GM21526 (cell line): ENCODE measurements around the gene CD200R1L.

ENCODE experiments used
- ATAC-seq: cut with Tn5 transposase; IDR thresholded peaks from one replicate; pipeline ENCODE4 v1.9.1; 2021; ENCODE audit warnings: moderate library complexity; ENCODE audit not compliant: unreplicated experiment, low FRiP score

The CD200R1L gene

DNA sequence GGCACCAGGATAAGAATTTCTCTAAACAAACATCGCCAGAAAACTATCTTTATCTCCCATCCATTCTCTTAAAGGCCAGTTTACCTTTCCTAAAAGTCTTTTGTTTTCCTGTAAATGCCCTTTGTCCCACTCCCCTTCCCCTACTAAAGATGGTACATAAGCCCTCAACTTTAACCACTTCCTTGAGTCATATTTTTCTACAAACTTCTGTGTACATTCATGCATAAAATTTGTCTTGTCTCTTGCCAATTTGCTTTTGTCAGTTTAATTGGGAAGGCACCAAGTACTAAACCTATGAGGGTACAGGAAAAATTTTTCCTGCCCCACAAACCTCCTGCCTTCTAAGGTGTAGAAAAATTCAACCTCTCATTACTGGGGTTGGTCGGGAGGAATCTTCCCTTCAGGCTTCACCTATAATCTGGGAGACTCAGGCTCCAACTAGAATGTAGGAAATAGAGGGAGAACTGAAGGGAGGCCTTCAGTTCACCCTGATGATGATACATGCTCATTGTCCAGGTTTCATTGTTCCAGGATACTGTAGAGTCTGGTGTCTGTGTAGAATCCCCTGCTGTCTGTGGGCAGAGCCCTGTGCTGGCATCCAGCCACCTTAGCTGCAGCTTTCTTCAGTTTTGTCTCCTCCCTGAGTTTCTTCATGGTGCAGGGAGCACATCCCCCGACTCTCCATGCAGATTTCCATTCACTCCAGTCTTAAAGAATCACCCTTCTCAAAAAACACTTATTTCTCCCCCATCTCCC lies 53.2 kb downstream of the CD200R1L start:
- ATAC-seq: no peak

DNA sequence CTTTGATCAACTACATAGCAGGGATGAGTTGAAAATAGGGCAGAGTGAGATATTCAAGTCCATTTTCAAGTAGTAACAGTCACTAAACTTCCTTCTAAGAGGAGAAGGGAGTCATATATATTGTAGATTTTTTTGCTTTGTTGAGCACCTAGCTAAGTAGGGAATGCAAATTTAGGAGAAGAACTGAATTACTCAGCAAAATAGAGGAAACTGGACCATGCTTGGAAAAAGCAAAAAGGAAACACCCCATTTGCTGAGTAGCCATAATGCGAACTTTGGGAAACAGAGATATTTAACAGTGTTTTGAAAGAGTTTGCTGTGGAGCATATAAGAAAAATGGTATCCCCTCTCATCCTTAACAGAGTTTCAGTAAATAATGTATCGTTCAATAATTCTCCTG lies 54.9 kb downstream of the CD200R1L start:
- no peak for ATAC-seq

DNA sequence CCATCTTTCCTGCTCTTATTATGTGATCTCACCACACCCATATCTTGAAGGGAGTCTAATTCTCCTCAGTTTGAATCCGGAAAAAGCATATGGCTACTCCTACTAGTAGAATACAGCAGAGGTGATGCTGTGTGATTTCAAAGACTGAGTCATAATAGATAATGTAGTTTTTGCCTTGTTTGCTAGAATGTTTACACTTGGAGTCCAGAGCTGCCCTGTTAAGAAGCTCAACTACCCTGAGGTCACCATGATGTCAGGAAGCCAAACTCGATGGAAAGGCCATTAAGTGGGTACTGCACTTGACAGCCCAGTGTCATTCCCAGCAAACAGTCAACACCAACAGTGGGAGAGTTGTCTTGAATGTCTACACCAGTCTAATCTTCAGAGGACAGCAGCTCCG lies 56.9 kb downstream of the CD200R1L start:
- no peak for ATAC-seq

DNA sequence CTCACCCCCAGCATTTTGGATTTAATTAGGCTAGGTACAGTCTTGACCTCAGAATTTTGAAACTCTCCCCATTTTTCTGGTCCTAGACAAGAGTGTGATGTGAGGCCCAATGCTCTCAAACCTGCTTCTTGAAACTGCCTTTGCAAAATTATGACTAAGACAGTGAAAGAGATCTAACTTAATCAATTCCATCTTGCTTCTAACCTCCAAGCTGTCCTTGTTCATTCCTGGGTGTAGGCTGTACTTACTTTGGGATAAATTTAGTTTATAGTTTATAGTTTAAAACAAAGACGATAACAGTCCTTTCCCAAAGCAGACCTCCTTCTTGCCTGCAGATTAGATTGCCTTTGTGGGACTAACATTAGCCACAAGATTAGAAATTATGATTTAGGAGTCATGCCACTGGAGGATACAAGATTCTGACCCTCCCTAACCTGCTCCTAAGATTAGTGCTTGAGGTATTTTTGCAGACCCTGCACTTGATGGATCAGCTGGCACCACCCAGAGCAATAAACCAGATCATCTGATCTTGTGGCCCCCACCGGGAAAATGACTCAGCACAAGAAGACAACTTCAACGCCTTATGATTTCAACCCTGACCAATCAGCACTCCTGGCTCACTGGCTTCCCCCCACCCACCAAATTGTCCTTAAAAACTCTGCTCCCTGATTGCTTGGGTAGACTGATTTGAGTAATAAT lies 59.6 kb downstream of the CD200R1L start:
- ATAC-seq: no peak

DNA sequence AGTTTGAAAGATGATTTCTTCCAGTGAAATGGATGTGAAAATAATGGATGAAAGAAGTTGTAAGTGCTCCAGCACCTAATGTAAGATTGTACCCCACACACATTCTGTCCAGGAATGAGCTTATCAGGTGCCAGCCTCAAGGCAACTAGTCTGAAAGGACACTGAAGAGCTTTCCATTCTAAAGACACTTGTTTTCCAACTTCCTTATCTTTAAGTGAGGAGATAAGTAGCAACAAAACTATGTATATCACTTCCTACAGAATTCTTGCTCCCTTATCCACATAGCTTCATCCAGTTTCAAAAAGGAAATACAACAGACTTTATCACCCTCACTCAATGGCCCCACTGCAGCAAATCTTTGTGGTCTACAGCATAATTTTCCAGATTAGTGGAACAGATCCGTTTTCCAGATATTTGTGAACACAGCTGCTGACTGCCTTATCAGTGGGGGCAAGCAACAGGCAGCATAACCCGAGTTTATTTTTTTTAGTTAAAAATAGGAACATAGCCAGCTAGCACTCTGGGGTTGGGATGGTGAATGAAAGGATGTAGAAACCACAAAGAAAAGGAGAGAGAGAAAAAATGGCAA lies 60.6 kb downstream of the CD200R1L start:
- no peak for ATAC-seq

DNA sequence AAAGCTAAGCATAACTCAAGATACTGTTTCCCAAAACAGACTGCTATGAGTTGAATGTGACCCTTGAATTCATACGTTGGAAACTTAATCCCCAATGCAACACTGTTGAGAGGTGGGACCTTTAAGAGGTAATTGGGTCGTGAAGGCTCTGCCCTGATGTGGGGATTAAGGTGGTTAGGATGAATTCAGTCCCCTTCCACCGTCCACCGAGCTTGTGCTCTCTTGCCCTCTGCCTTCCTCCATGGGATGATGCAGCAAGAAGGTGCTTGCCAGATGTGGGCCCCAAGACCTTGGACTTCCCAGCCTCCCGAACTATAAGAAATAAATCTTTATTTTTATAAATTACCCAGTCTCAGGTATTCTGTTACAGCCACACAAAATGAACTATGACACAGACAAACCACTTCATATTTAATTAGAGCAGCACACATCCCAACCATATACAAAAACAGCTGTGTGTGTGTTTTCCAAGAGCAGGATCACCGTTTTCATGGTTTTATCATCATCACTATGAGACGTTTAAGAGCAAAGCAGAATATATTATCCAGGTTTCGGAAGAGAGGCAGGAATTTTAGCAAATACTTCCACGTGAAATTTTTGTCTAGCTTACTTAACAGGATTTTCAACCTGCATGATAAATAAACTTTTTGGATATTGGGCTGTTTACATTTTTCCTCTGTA lies 61.2 kb downstream of the CD200R1L start:
- ATAC-seq: no peak

DNA sequence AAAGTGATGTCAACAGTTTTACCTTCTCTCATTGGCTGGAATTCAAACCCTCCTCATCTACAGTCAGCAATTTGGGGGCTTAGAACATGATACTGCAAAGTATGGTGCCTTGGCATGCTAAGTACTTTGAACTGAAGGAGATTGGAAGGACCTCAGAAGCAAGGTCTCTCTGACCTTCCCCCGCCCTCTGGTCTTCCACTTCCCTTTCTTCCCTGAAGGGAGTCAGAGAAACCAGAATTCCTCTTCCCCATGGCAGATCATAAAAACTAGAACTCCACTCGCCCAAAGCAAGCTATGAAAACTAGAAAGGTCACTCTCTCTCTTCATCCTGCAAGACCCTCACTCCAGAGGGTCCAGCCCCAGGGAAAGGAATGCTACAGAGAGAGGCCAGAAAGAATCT lies 64.2 kb downstream of the CD200R1L start:
- ATAC-seq: no peak

DNA sequence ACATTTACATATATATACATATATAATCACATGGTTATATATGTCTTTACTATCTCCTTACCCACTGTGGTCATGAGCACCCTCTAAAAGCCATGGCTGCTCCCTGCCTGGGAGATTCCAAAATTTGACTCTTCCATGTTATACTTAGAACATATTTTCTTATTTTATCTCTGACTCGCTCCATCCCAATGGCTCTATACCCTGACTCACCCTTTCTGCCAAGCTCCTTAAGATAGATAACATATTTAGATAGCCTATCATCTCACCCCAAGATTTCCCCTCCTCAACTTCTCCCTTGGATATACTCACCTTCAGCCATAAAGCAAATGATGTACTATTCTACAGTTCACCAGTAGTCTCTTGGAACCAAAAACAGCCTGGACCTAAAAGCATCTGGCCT lies 65.1 kb downstream of the CD200R1L start:
- ATAC-seq: no peak

DNA sequence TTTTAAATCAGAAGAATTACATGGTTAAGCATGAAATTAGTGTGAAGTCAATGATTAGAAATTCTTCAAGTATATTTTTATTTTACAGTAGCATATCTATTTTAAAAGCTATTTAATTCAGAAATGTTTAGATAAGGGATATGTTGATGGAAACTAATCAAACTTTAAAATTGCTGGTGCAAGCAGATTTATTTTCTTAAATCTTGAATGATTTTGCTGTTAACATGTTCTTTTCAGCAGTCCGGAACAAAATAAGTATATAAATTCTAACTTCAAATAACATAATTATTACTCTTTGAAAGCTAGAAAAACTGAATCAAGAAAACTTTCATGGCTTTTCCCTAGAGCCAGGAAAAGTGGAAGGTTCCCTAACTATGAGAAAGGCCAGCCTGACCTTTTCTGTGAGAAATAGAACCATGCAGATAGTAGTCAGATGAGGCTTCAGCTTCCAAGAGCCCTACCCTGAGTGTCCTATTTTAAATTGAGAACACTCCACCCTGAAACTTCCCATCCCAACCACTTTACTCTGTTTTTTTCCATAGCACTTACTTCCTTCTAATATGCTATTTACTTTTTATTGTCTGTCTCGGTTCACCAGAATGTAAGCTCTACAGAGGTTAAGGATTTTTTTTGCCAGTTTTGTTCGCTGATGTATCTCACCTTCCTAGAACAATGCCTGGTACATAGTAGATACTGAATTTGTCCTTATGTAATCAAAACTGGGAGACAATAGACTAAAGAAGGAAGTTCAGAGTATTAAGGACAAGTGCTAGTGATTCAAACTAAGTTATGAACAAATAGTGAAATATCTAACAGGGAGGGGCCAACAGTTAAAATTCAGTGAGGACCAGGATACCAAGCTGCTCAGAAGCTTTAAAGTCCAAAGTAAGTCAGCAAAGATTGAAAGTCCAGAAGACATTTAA lies 66.8 kb downstream of the CD200R1L start:
- ATAC-seq: no peak

DNA sequence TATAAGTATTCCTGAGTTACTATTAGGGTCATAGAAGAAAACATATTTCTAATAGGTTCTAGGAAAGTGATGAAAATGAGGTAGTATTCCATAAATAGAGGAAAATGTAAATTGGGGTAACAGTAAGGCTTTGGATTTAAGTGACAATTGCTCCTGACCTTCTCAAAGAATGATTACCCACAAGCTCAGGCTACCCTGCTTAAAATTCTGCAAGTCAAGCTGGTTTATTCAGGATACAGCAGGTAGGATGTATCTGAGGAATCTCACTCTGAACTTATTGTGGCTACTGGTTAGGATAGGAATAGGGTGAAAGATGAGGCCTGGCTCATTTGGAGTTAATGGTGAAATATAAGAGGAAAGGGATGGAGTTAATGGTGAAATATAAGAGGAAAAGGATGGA lies 67.7 kb downstream of the CD200R1L start:
- no peak for ATAC-seq

DNA sequence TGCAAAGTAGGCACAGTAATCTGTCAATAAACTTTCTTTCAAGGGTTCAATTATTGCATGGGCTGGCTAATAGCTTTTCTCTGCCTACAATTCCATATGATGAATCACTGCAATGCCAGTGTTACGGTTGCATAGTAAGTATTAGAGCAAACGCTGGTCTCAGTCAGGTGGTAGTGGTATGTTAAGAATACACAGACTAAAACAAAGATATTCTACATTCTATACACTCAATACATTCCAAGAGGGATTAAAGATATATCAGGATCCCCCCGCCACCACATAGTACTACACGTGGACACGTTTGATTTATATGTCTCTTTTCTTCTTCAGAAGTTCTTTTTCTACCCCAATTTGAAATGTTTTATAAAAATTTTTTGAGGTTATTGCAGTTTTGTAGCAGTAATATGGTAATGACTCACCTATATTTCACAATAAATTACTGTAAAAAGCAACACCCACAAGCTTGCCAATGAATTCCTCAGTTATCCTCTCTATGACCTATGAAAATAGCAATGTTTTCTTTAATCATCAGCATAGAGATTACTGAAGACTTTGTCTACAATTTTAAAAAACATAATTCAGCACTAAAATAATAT lies 68.2 kb downstream of the CD200R1L start:
- ATAC-seq: no peak

DNA sequence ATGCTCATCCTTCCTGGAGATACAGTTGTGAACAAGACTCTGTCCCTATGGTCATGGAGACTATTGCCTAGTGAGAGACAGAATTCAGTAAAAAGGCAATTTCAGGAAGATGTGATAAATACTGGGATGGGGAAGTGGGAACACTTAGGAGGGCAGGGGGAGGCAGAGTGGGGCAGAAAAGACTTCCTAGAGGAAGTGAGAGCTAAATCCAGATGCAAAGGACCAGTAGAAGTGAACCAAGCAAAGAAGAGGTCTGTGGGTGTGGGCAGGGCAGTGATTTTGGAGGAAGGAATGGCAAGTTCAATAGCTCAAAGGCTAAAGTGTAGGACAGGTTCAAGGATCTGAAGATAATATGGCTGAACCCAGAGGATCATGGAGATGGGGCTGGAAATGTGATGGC lies 68.9 kb downstream of the CD200R1L start:
- no peak for ATAC-seq

DNA sequence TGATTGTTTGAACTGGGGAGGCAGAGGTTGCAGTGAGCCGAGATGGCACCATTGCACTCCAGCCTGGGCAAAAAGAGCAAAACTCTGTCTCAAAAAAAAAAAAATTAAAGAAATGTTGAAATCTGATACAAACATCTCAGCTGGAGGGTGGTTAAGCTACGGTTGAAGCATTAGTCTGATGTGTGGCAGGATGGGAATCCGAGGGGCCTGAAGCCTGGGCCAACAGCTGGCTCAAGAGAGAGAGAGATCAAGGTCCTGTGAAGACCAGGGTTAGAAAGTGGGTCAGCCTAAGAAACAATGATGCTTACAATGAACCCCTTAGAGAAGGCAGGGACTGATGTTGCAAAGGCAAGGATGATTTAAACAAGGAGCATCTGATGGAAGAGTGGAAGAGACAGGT lies 69.8 kb downstream of the CD200R1L start:
- no peak for ATAC-seq

DNA sequence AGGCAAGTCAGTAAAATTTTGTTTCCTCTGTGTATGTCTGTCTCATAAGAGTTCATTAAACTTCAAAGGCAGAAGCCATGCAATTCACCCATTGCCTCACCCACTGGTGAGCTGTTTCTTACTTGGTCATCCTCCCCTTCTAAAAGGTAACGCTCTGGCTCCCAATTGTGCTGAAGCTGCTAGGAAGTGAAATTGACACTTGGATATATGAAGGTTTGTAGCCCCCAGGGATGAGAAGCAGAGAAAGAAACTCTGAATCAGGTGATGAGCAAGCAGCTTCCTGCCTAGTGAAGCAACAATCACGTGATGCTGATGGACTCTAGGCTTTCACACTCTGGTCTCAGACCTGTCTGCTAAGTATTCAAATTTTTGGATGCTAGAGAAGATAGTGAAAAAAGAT lies 70.7 kb downstream of the CD200R1L start:
- no peak for ATAC-seq

DNA sequence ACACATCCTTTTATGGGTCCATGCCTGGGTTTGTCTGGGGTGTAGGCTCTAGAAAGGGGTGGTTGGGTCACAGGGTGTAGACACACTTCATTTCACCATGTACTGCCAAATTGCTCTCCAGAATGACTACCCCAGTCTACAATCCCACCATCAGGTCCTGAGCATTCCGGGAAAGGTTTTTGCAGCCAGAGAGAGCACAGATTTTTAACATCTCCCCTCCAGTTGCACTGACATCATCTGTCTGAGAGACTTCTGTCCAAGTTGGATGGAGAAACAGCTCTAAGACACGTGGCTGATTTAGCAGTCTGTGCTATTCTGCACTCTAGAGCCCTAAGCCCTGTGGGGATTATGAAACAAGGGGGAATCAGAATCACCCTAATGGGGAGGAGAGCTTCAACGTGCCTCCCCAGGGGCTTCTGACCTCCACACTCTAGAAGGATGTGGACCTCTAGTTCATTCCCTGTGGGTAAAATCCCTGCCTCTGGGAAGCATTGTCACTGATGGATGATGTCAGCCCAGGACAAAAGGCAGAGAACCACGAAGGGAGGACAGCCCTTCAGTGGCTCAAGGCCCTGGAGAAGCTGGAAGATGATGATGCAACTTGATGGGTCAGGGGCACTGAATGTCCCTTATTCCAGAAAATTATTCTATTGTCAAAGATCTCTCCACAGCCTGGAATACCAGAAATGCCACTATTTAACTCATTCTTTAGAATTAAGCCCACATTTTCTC lies 71.5 kb downstream of the CD200R1L start:
- no peak for ATAC-seq

DNA sequence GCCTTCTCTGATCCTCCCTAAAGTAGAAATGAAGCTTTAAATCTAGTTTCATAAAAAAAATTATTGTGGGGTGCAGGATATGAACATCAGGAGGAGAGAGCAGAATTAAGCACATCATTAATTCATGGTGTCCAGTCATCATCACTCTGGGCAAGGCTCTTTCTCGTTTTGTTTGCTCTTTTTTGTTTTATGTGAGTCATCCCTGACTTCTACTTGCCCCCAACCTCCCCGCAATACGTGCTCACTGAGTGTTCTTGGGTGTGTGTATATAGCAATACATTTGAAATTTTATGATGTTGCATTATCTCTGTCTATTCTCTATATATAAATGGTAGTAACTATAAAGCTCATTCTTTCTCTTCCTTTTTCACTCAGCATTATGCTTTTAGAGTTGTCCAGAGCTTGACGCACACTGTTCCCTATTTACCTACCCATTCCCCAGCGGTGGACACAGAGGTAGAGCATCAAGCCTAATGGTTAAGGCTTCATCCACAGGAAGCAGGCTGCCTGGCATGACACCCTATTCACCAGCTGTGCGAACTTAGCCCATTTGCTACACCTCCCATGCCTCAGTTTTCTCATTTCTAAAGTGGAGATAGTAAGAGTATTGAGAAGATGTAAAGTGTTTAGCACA lies 72.3 kb downstream of the CD200R1L start:
- no peak for ATAC-seq

DNA sequence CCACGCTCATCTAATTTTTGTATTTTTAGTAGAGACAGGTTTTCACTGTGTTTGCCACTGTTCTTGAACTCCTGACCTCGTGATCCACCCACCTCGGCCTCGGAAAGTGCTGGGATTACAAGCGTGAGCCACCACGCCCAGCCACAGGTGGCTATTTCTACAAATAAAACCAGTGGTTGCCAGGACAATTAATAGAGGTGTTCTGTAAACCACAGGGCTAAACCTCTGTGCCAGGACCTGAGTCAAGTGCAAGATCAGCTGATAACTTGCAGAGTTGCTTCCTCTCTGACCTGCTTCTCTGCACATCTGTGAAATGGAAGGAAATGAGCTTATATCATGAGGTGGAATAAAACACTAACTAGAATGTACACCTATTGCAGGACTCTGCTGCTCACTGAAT lies 72.8 kb downstream of the CD200R1L start:
- ATAC-seq: peak; percentile 55

DNA sequence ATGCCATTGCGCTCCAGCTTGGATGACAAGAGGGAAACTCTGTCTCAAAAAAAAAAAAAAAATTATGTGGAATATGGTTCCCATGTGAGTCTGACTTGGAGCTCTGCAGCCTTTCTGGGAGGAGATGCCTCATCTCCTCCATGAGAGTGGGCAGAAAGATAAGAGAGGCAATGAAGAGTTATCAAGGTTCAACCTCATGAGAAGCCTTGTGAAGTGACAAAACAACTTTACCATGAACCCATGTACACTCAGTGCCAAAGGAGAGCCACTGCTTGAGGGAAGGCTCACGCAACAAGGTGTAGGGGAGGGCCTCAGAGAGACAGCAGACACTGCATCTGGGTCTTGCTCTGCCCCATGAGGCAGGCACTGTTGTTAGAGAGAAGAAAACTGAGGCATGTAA lies 75.7 kb downstream of the CD200R1L start:
- no peak for ATAC-seq
